GM21528 (cell line): Measurements from ENCODE around the gene RBM19.
"Not testable (repeated sequence)": the region's sequence is repeated elsewhere in the genome, so short reads cannot be mapped to it uniquely, and the experiment has no call there.

Source experiments
- ATAC-seq: cut with Tn5 transposase; IDR thresholded peaks from one replicate; pipeline ENCODE4 v1.9.1; 2021; ENCODE audit warnings: mild to moderate bottlenecking, moderate library complexity; ENCODE audit not compliant: unreplicated experiment, low FRiP score

The RBM19 gene

GRCh38 chr12:113815031-113815430, 151.1 kb downstream of the RBM19 start:
- ATAC-seq = no peak

DNA sequence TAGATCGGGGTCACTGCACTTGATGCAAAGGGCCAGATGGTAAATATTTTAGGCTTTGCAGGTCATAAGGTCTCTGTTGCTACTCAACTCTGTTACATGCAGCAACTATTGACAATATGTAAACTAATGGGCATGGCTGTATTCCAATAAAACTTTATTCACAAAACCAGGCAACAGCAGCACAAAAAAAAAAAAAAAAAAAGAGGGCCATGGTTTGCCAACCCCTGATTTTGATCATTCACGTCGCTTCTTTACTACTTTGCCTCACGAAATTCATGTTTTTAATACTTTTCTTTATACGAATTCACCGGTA, 152.9 kb downstream of the RBM19 start:
- no peak for ATAC-seq

DNA sequence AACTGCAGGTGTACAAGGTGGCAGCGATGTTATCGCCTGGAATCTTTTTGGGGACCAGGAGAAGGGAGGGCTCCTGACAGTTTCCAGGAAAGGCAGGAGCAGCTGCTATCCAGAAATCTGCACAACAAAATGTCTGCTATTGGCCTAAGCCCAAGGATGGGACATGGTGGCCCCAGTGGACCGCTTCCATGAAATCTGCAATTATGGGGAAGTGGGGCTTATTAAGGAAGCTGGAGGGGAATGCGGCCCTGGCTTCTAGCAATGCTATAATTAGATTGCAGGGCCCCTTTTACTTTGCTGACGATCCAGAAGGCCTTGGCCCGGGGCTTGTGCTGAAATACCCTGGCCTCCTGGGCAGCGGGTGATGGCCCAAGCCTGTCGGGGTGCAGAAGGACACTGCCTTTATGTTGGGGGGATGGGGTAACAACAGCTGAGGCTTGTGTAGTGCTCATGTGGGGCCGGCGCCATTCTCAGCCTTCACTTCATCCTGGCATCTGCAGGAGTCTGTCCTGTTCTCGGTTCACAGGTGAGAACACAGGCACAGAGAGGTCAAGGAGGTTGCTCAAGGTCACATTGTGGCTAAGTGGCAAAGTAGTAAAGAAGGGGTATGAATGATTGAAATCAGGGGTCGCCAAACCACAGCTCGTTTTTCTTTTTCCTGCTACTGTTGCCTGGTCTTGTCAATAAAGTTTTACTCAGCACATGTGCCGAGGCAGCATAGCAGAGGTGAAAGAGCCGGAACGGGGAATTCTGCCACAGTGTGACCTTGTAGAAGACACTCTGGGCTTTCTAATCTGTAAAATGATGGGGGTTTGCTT, 153.5 kb downstream of the RBM19 start:
- no peak for ATAC-seq

DNA sequence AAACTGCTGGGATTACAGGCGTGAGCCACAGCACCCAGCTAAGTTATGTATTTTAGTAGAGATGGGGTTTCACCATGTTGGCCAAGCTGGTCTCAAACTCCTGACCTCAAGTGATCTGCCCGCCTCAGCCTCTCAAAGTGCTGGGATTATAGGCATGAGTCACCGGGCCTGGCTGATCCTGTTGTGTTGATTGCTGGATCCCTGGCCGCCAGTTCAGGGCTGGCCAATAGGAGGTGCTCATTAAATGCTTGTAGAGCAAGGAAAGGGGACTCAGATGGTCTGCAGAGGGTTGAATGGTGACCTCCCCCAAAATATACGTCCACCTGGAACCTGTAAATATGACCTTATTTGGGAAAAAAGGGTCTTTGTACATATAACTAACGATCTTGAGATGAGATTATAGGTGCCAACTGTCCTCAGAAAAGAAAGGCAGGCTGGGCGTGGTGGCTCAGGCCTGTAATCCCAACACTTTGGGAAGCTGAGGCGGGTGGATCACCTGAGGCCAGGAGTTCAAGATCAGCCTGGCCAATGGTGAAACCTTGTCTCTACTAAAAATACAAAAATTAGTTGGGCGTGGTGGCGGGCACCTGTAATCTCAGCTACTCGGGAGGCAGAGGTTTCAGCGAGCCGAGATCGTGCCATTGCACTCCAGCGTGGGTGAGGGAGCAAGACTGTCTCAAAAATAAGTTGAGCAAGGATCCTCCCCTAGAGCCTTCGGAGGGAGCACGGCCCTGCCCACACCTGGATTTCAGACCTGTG, 156.5 kb downstream of the RBM19 start:
- ATAC-seq = not testable (repeated sequence)

DNA sequence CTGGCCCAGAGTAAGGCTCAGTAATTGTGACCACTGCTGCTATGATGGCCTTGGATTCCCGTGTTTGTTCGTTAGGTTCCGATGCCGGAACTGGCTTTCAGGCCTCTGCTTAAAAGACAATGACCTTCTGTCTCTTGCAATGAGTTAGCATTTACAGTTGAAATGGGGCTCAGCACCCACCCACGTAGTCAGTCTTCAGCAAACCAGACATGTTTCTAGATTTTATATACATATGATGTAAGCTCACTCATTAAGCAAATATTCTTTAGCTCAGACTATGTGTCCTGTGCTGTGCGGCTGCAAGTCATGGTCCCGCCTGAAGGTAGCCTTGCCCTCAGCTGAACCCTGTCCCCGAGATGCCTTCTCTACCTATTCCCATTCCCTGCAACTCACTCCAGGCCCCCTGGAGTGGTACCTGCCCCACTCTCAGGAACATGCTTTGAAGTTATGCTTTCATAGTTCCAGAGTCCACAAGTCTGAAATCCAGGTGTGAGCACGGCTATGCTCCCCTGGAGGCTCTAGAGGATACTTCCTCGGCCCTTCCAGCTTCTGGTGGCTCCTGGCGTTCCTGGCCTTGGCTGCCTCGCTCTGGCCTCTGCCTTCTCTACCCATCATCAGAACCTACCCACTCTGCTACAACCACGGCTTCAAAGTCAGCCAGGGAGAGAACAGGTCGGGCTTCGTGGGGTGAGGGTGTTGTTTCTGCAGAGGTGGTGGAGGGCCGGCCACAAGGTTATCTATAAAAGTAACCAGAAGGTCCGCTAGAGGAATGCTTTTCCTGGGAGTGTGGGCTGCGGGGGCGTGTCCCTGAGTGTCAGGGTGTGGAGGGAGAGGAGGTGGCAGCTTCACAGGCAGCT, 157.8 kb downstream of the RBM19 start:
- no peak for ATAC-seq

DNA sequence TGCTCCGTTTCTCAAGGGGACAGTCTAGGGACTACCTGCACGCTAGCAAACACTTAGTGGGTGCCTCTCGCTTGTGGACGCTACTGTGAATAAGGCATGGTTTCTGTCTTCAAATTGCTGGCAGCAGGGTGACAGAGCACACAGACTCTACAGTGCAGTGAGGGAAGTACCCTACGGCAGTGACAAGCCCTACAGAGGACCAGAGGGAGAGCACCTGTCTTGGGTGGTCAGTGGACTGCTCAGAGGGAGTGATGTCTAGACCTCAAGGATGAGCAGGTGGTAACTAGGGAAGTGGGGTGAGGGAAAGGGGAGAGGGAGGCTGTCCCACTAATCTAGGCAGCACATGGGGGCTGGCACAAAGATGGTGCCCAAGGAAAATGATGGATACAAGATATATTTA, 160.5 kb downstream of the RBM19 start:
- ATAC-seq = no peak

DNA sequence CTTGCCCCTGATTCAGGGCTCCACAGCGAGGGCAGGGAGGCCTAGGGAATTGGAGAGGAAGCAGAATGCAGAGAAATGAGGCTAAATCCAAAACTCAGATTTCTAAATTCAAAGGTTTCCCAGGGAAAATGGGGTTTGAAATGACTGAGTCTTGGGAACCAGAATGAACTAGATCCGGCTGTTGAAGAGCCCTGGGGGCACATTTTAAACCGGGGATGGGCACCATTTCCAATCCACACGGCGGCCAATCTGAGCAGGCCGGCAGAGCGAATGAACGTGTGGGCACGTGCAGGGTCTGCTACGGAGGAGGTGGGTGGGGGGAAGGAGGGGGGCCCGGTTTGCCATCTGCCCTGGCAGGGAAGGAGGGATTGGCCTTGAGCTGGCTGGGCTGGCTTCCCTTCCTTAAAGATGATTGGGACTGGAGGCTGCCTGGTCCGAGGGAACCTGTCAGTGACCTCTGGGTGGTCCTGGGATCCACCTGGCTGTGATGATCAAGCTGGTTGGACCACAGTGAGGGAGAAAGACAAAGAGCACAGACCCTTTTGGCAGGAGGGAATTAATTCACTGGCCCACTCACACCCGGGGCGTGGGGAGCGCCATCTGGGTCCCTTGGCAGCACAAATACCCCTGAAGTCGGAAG, 161.0 kb downstream of the RBM19 start:
- no peak for ATAC-seq

DNA sequence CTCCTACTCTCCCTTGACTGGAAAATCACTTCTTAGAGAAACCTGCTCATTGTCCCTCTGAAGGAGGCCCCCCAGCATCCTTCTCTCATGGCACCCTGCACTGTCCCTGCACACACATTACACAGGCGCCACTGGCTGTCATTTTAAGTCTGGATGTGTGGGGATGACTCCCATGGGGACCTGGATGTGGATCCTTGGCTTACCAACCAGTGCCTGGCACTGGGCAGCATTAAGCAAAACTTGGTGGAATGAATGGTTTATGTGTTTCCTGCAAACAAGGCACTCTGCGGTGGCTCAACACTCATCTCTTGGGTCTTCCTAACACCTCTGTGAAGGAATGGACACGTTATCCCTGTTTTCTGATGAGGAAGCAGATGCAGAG, 162.4 kb downstream of the RBM19 start:
- no peak for ATAC-seq

- ATAC-seq = no peak
Measured at GRCh38 chr12:113802966-113803758, 163.0 kb downstream of the RBM19 start.

GRCh38 chr12:113802000-113802749, 163.9 kb downstream of the RBM19 start:
- no peak for ATAC-seq

DNA sequence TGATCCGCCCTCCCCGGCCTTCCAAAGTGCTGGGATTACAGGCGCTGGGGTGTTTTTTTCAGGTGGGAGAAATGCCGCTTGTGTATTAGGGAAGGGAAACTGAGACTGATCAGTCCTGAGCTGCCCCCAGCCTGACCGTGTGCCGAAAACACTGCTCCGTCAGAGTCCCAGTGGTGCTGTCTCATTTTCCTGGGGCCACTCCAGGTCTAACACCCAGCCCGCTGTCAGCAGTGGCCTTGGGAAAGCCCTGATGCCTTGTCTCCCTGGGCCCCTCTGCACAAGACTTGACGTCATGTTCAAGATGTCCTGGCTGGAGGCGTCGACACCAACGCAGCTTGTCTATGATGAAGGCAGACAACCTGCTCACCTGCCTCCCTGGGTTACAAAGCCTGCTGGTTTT, 165.9 kb downstream of the RBM19 start:
- no peak for ATAC-seq

DNA sequence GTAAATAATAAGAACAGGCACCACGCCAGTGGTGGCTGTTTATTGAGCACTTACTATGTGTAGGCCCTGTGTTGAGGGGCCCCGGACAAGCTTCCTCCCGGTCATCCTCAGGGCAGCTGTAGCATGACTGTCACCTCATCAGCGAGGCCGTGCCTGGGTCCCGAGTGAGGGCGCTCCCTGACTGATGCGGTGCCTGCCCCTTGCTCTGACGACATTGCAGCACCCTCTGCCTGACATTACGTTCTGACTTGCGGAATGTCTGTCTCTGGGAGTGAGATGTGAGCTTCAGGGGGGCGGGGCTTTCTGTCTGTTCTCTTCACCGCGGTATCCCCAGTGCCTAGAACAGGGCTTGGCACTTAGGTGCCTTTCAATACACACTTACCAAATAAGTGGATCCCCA, 167.6 kb downstream of the RBM19 start:
- no peak for ATAC-seq

DNA sequence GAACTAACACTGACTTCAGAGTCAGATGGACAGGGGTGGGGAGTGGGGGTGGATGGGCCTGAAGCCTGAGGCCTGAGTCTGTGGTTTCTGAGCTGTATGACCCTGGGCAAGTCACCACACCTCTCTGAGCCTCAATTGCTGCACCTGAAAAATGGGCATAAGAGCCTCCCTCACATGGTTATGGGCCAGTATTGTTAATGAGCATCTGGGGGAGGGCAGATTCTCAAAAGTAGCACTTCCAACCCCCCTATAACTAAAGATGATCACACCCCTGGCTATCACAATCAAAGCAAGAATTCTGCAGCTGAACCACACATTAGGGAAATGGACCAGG, 168.6 kb downstream of the RBM19 start:
- ATAC-seq = no peak

- no peak for ATAC-seq
Measured at GRCh38 chr12:113796852-113797534, 169.1 kb downstream of the RBM19 start.

GRCh38 chr12:113796066-113796827, 169.9 kb downstream of the RBM19 start:
- ATAC-seq = no peak

GRCh38 chr12:113795445-113795844, 170.7 kb downstream of the RBM19 start:
- no peak for ATAC-seq

DNA sequence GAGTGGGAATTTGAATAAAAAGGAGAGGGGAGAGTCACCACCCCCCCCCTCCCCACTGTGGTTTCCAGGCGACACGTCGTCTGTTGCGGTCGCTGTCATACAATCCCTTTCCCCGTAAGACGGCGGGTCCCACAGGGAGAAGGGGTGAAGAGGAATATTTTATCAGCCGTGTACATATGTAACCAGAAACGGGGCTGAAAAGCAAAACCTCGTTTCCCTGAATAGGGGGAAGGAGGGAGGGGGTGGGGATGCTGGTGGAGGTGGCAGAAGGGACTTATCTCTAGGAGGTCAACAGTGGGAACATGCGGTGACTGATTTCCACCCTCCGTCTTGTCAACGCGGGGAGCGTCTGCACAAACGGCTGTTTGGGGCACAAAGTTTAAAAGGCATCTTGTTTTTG, 171.4 kb downstream of the RBM19 start:
- ATAC-seq = no peak

GRCh38 chr12:113793250-113793649, 172.9 kb downstream of the RBM19 start:
- ATAC-seq = no peak
